H9 (cell line): ENCODE measurements around the gene EDN3. TPM values are rescaled to one million over a fixed set of nuclear protein-coding genes. Genes with fewer than 3 reads are reported as not detected.

Experiments used
- DNase-seq: peaks from one replicate; pipeline ENCODE4 v3.0.0-alpha.2; 2017
- H2AFZ ChIP-seq: one replicate; pipeline ENCODE4 v1.6.1; 2013; ENCODE audit warnings: mild to moderate bottlenecking, low read length, control low read depth, moderate library complexity
- H2AK5ac ChIP-seq: 2 replicates; pipeline ENCODE4 v1.6.1; 2013; ENCODE audit warnings: low read length, control low read depth, mixed read lengths; ENCODE audit not compliant: insufficient read length
- H2BK120ac ChIP-seq: one replicate; pipeline ENCODE4 v1.6.1; 2013; ENCODE audit warnings: low read depth, mild to moderate bottlenecking, low read length, control low read depth, inconsistent platforms; ENCODE audit not compliant: poor library complexity, severe bottlenecking
- H2BK12ac ChIP-seq: 2 replicates; pipeline ENCODE4 v1.6.1; 2013; ENCODE audit warnings: low read length, control low read depth, mixed read lengths, low read depth; ENCODE audit not compliant: insufficient read length
- H2BK15ac ChIP-seq: 2 replicates; pipeline ENCODE4 v1.6.1; 2013; ENCODE audit warnings: low read depth, low read length, control low read depth
- H2BK20ac ChIP-seq: one replicate; pipeline ENCODE4 v1.6.1; 2013; ENCODE audit warnings: low read depth, mild to moderate bottlenecking, low read length, control low read depth, inconsistent platforms; ENCODE audit not compliant: poor library complexity, severe bottlenecking
- H2BK5ac ChIP-seq: 2 replicates; pipeline ENCODE4 v1.6.1; 2013; ENCODE audit warnings: low read length, control low read depth, mixed read lengths; ENCODE audit not compliant: insufficient read length
- H3K14ac ChIP-seq: 2 replicates; pipeline ENCODE4 v1.6.1; 2013; ENCODE audit warnings: low read length, control low read depth; ENCODE audit not compliant: insufficient read depth
- H3K18ac ChIP-seq: 2 replicates; pipeline ENCODE4 v1.6.1; 2013; ENCODE audit warnings: low read depth, mild to moderate bottlenecking, mixed read lengths, low read length, control low read depth; ENCODE audit not compliant: insufficient read length
- H3K23ac ChIP-seq: 2 replicates; pipeline ENCODE4 v1.6.1; 2013; ENCODE audit warnings: low read length, control low read depth, mixed read lengths, low read depth; ENCODE audit not compliant: insufficient read length
- H3K23me2 ChIP-seq: 2 replicates; pipeline ENCODE4 v1.6.1; 2013; ENCODE audit warnings: low read depth, mild to moderate bottlenecking, mixed read lengths, low read length, control low read depth; ENCODE audit not compliant: insufficient read length, poor library complexity, severe bottlenecking
- H3K27ac ChIP-seq: 2 replicates; pipeline ENCODE4 v1.5.1; 2013; ENCODE audit warnings: low read length, control low read depth, mixed read lengths, low read depth; ENCODE audit not compliant: insufficient read length
- H3K27me3 ChIP-seq: 2 replicates; pipeline ENCODE4 v1.6.1; 2013; ENCODE audit warnings: low read length, control low read depth, inconsistent platforms; ENCODE audit not compliant: insufficient read depth
- H3K4ac ChIP-seq: 2 replicates; pipeline ENCODE4 v1.6.1; 2013; ENCODE audit warnings: low read depth, mild to moderate bottlenecking, control low read depth, inconsistent platforms, low read length, moderate library complexity
- H3K4me1 ChIP-seq: 2 replicates; pipeline ENCODE4 v1.6.1; 2013; ENCODE audit warnings: low read length, control low read depth, inconsistent platforms; ENCODE audit not compliant: insufficient read depth
- H3K4me2 ChIP-seq: 2 replicates; pipeline ENCODE4 v1.6.1; 2013; ENCODE audit warnings: low read length, control low read depth, mixed read lengths; ENCODE audit not compliant: insufficient read length, insufficient read depth
- H3K56ac ChIP-seq: 2 replicates; pipeline ENCODE4 v1.6.1; 2013; ENCODE audit warnings: low read depth, mild to moderate bottlenecking, mixed read lengths, low read length, control low read depth; ENCODE audit not compliant: insufficient read length
- H3K79me1 ChIP-seq: 2 replicates; pipeline ENCODE4 v1.6.1; 2013; ENCODE audit warnings: low read depth, mild to moderate bottlenecking, moderate library complexity, low read length, control low read depth, inconsistent platforms; ENCODE audit not compliant: insufficient read depth, poor library complexity, severe bottlenecking
- H3K79me2 ChIP-seq: 2 replicates; pipeline ENCODE4 v1.6.1; 2013; ENCODE audit warnings: low read length, control low read depth, inconsistent platforms; ENCODE audit not compliant: insufficient read depth
- H3K9ac ChIP-seq: 2 replicates; pipeline ENCODE4 v1.6.1; 2013; ENCODE audit warnings: low read length, control low read depth, mixed read lengths; ENCODE audit not compliant: insufficient read length; ENCODE audit errors: extremely low read depth
- H3K9me3 ChIP-seq: one replicate; pipeline ENCODE4 v1.6.1; 2013; ENCODE audit warnings: low read depth, low read length, inconsistent platforms; ENCODE audit not compliant: control insufficient read depth
- H3T11ph ChIP-seq: one replicate; pipeline ENCODE4 v1.6.1; 2013; ENCODE audit warnings: mild to moderate bottlenecking, low read length, control low read depth, inconsistent platforms
- H4K20me1 ChIP-seq: one replicate; pipeline ENCODE4 v1.6.1; 2013; ENCODE audit not compliant: control insufficient read depth, insufficient read length, insufficient read depth
- H4K5ac ChIP-seq: 2 replicates; pipeline ENCODE4 v1.6.1; 2013; ENCODE audit warnings: low read depth, mild to moderate bottlenecking, mixed read lengths, low read length, control low read depth; ENCODE audit not compliant: insufficient read length
- H4K8ac ChIP-seq: replicated peaks from 2 replicates; pipeline ENCODE4 v1.6.1; 2013; ENCODE audit warnings: low read length, control low read depth, mixed read lengths, low read depth; ENCODE audit not compliant: insufficient read length
- H4K91ac ChIP-seq: 2 replicates; pipeline ENCODE4 v1.6.1; 2013; ENCODE audit warnings: low read depth, mild to moderate bottlenecking, moderate library complexity, mixed read lengths, low read length, control low read depth; ENCODE audit not compliant: insufficient read length
- H3K27ac Mint-ChIP-seq, 3 experiments: 2 replicates in 2 of 3; 3 replicates in 1 of 3; pipeline ENCODE4 v1.8.0; 2020 to 2021; ENCODE audit warnings: mixed read lengths in 3 of 3, mild to moderate bottlenecking in 1 of 3, moderate library complexity in 1 of 3
- H3K27me3 Mint-ChIP-seq: 2 replicates; pipeline ENCODE4 v1.8.0; 2021; ENCODE audit warnings: low read depth, mild to moderate bottlenecking, moderate library complexity, mixed read lengths
- H3K36me3 Mint-ChIP-seq, 3 experiments: 2 replicates in 2 of 3; 3 replicates in 1 of 3; pipeline ENCODE4 v1.8.0; 2020 to 2021; ENCODE audit warnings: low read depth in 3 of 3, mixed read lengths in 3 of 3; ENCODE audit not compliant: insufficient read depth in 1 of 3
- H3K4me1 Mint-ChIP-seq, 2 experiments: 2 replicates each; pipeline ENCODE4 v1.8.0; 2020; ENCODE audit warnings: mixed read lengths in 2 of 2
- H3K4me3 Mint-ChIP-seq, 2 experiments: 2 replicates in 1 of 2; 3 replicates in 1 of 2; pipeline ENCODE4 v1.8.0; 2020 to 2021; ENCODE audit warnings: mild to moderate bottlenecking in 2 of 2, mixed read lengths in 2 of 2, moderate library complexity in 1 of 2
- H3K9me3 Mint-ChIP-seq, 2 experiments: 2 replicates in 1 of 2; 3 replicates in 1 of 2; pipeline ENCODE4 v1.8.0; 2020; ENCODE audit warnings: mild to moderate bottlenecking in 2 of 2, mixed read lengths in 2 of 2, moderate library complexity in 1 of 2
- WGBS: extraction: QIAGEN DNeasy Blood & Tissue Kit; methylation state at CpG from one replicate; pipeline ENCODE4 v1.1.7; 2013; ENCODE audit warnings: missing lambda C conversion rate, low lambda C conversion rate, mixed read lengths; ENCODE audit not compliant: insufficient read length; ENCODE audit errors: extremely low coverage; 5-methylcytosine and 5-hydroxymethylcytosine counted together
- total RNA-seq: library from RNA; stranded (reverse); gene quantifications from 2 replicates; pipeline ENCODE4 v1.2.1, GENCODE V29; 2021
- TF ChIP-seq, protein P1 (sequence below): fragments of 200-600 bp; sonication (generic); conservative IDR thresholded peaks from 3 replicates; pipeline ENCODE4 v1.8.0; 2021; ENCODE audit warnings: antibody characterized with exemption, mild to moderate bottlenecking

EDN3 gene
- total RNA-seq, 1 experiment from 2014 or later, result 0.20 TPM

DNA sequence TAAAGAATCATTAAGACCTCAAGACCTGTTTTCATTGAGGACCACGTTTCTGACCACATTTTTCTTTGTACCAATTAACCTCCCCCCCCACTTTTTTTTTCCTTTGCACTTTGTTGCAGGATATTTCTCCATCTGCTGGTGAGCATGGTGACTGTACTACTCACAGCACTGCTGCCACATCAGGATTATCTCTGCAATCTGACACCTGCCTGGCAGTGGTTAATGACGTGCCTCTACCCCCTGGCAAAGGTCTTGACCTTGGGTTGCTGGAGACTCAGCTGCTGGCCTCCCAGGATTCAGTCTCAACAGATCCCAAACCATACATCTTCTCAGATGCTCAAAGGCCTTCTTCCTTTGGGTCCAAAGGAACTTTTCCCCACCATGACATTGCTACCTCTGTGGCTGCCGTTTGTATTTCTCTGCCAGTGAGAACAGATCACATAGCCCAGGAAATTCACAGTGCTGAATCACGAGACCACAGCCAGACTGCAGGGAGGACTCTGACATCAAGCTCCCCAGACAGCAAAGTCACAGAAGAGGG, 46.6 kb upstream of the EDN3 start:
- no peaks in the 10 kb centered on the region for H3K4me1 ChIP-seq
- H4K5ac ChIP-seq, result no peak overlapping the region
- no peak overlapping the region for H3K18ac ChIP-seq
- no peaks in the 10 kb centered on the region for H3K79me2 ChIP-seq
- H3K23me2 ChIP-seq, result no peaks in the 10 kb centered on the region
- Mint-ChIP-seq H3K4me1 (peaks cover 4 to 6% of the 10 kb centered on the region in 2 experiments; a peak in 2 of 4 replicates), H3K9me3 (no peaks in the 10 kb centered on the region; a peak in 1 of 5 replicates), H3K27me3 (peaks cover 77% of the 10 kb centered on the region), H3K4me3 (no peak overlapping the region), H3K27ac (no peak overlapping the region; a peak in 1 of 7 replicates), H3K36me3 (no peaks in the 10 kb centered on the region)
- no peak overlapping the region for H3K56ac ChIP-seq
- H2BK5ac ChIP-seq, result no peak overlapping the region
- no peak overlapping the region for H2BK120ac ChIP-seq
- no peak overlapping the region for H3K23ac ChIP-seq
- H2BK15ac ChIP-seq, result no peak overlapping the region
- no peak overlapping the region for H3T11ph ChIP-seq
- H3K27ac ChIP-seq, result no peak overlapping the region
- no peak overlapping the region for H2BK12ac ChIP-seq
- H2AK5ac ChIP-seq, result no peak overlapping the region
- no CpG with 5 or more reads among the region's 4 CpGs for WGBS
- no peak overlapping the region for H3K14ac ChIP-seq
- H3K9me3 ChIP-seq, result no peaks in the 10 kb centered on the region
- no peaks in the 10 kb centered on the region for H3K79me1 ChIP-seq
- H2BK20ac ChIP-seq, result no peak overlapping the region
- no peak overlapping the region for H4K8ac ChIP-seq
- H3K4ac ChIP-seq, result no peak overlapping the region
- TF ChIP-seq, protein P1, sequence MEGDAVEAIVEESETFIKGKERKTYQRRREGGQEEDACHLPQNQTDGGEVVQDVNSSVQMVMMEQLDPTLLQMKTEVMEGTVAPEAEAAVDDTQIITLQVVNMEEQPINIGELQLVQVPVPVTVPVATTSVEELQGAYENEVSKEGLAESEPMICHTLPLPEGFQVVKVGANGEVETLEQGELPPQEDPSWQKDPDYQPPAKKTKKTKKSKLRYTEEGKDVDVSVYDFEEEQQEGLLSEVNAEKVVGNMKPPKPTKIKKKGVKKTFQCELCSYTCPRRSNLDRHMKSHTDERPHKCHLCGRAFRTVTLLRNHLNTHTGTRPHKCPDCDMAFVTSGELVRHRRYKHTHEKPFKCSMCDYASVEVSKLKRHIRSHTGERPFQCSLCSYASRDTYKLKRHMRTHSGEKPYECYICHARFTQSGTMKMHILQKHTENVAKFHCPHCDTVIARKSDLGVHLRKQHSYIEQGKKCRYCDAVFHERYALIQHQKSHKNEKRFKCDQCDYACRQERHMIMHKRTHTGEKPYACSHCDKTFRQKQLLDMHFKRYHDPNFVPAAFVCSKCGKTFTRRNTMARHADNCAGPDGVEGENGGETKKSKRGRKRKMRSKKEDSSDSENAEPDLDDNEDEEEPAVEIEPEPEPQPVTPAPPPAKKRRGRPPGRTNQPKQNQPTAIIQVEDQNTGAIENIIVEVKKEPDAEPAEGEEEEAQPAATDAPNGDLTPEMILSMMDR, result no peak; the same call in 2 of the 3 replicates
- H4K20me1 ChIP-seq, result no peaks in the 10 kb centered on the region
- no peaks in the 10 kb centered on the region for H3K27me3 ChIP-seq
- no peak overlapping the region for H3K9ac ChIP-seq
- H3K4me2 ChIP-seq, result no peak overlapping the region
- no peak overlapping the region for H4K91ac ChIP-seq
- DNase-seq, result no peak
- H2AFZ ChIP-seq, result no peak overlapping the region
